ENCODE data around the gene PATL2. TPM values are rescaled to one million over a fixed set of nuclear protein-coding genes. Genes with fewer than 3 reads are reported as not detected.

The PATL2 gene
- total and polyA plus RNA-seq, 2 donors (not counting 3 experiments of a cell fraction or from before 2014, with no cell fraction given) = 0.18 TPM; not detected in 1

- H3K4me2 ChIP-seq (ENCODE audit: insufficient read depth, low read length) = no peak overlapping the region
- ChIA-PET CTCF (interaction anchor here (0.8 kb wide), 1 partner anchor 34 kb away, joined by 3 read pairs; the partner anchor contains the start of gene PATL2), POLR2A (no interaction called here)
- no TSS peak for BruUV-seq (replicated peaks)
- intact Hi-C loops (cut with micrococcal nuclease) = no loop called here
- peaks cover 29 to 50% of the 10 kb centered on the region in 2 experiments for H3K27me3 ChIP-seq (ENCODE audit: control insufficient read depth in 2 of 2, insufficient read depth in 2 of 2, low read length in 2 of 2)
- H2AFZ ChIP-seq (ENCODE audit: low read depth, low read length) = no peak overlapping the region
- H3K4me3 ChIP-seq (replicated peaks in 1 of 3; ENCODE audit: insufficient read depth in 1 of 3, low read depth in 1 of 3, low read length in 3 of 3) = no peak overlapping the region
- FAIRE-seq = no peak
- no peaks in the 10 kb centered on the region for H3K9me1 ChIP-seq (replicated peaks; ENCODE audit: control insufficient read depth, extremely low read depth, insufficient read depth, low read length)
- H3K4me1 ChIP-seq (ENCODE audit: control insufficient read depth, extremely low read depth, insufficient read depth, low read length) = no peaks in the 10 kb centered on the region
- TF ChIP-seq POLR2AphosphoS5 (IDR thresholded peaks at IDR 0.05; ENCODE audit: insufficient read depth, low read depth, low read length) = no peak
- no peak for TF ChIP-seq JUN (IDR thresholded peaks at IDR 0.05; ENCODE audit: borderline replicate concordance, insufficient read depth, insufficient read length, low read depth)
- TF ChIP-seq GATA2 (IDR thresholded peaks at IDR 0.05; ENCODE audit: insufficient read depth, insufficient read length, low read depth, low read length) = no peak
- TF ChIP-seq MAX (IDR thresholded peaks at IDR 0.05; ENCODE audit: insufficient read depth, insufficient read length) = no peak
- TF ChIP-seq CTCF (IDR thresholded peaks at IDR 0.05; ENCODE audit: extremely low read depth in 1 of 2, insufficient read depth in 1 of 2, low read depth in 1 of 2, low read length in 2 of 2) = no peak
- TF ChIP-seq MYC (IDR thresholded peaks at IDR 0.05; ENCODE audit: low read depth, low read length) = no peak
- no peak for TF ChIP-seq FOS (IDR thresholded peaks at IDR 0.05; ENCODE audit: borderline replicate concordance, insufficient read depth, low read length)
- no peak for TF ChIP-seq EZH2 (IDR thresholded peaks at IDR 0.05; ENCODE audit: borderline replicate concordance, low read depth, low read length, severe bottlenecking)
- TF ChIP-seq POLR2A (IDR thresholded peaks at IDR 0.05; ENCODE audit: low read depth, low read length) = no peak
- no peak overlapping the region for H3K9ac ChIP-seq (replicated peaks; ENCODE audit: extremely low read depth, insufficient read depth, low read length)
- no peaks in the 10 kb centered on the region for H3K79me2 ChIP-seq (ENCODE audit: control insufficient read depth, insufficient read depth, low read length)
- no peak for DNase-seq (ENCODE audit: low read depth, low spot score)
- H4K20me1 ChIP-seq (replicated peaks; ENCODE audit: control insufficient read depth, extremely low read depth, insufficient read depth, low read length) = no peaks in the 10 kb centered on the region
- no peaks in the 10 kb centered on the region for H3K9me3 ChIP-seq (replicated peaks; ENCODE audit: control insufficient read depth, insufficient read depth, low read length)
- no peak overlapping the region for H3K27ac ChIP-seq (ENCODE audit: insufficient read depth, low read depth, low read length)
- dilution Hi-C loops (cut with MboI; ENCODE audit: extremely low pct_ligation_motif_present, low sequenced_read_pairs) = no loop called here
- no peaks in the 10 kb centered on the region for H3K36me3 ChIP-seq (ENCODE audit: control insufficient read depth in 2 of 2, extremely low read depth in 1 of 2, insufficient read depth in 2 of 2, low read length in 2 of 2)
These were observed 34.4 kb downstream of the PATL2 start for GRCh38 chr15:44676676-44677075.
